H1 (cell line): ENCODE results near the gene TMPRSS15. TPM values are rescaled to one million over a fixed set of nuclear protein-coding genes. Genes with fewer than 3 reads are reported as not detected.

Experiments used
- BRCA1 ChIP-seq: IDR thresholded peaks from 2 replicates; pipeline ENCODE4 v1.6.1; 2012; ENCODE audit warnings: low read depth, low read length, improper control_type of control experiment
- EGR1 ChIP-seq: IDR thresholded peaks from 2 replicates; pipeline ENCODE4 v1.6.1; 2011; ENCODE audit warnings: low read depth, low read length, borderline replicate concordance
- JUN ChIP-seq: IDR thresholded peaks from 2 replicates; pipeline ENCODE4 v1.6.1; 2011; ENCODE audit warnings: low read depth, mild to moderate bottlenecking, improper control_type of control experiment, low read length
- KDM4A ChIP-seq: IDR thresholded peaks from one replicate; pipeline ENCODE4 v1.7.1; 2012; ENCODE audit warnings: low read depth, mild to moderate bottlenecking, moderate library complexity, low read length, inconsistent platforms; ENCODE audit not compliant: severe bottlenecking
- SAP30 ChIP-seq: fragments of 300-600 bp; sonication (generic); IDR thresholded peaks from 2 replicates; pipeline ENCODE4 v1.7.1; 2012; ENCODE audit warnings: low read length, moderate library complexity, mild to moderate bottlenecking, inconsistent platforms; ENCODE audit not compliant: insufficient read depth, insufficient replicate concordance
- SIN3A ChIP-seq, 2 experiments: IDR thresholded peaks in 1 of 2; conservative IDR thresholded peaks in 1 of 2; 2 replicates each; pipeline ENCODE4 v1.6.1; 2011 to 2012; ENCODE audit warnings: low read length in 2 of 2, improper control_type of control experiment in 1 of 2, low read depth in 1 of 2, mild to moderate bottlenecking in 1 of 2
- polyA plus RNA-seq, 7 experiments: library from polyadenylated mRNA; depleted of rRNA in 3 of 7; stranded (reverse) in 5 of 7; unstranded in 2 of 7; fragments of >200 nt in 5 of 7; fragments of 200-250 nt in 2 of 7; gene quantifications; 1 replicate in 5 of 7; 2 replicates in 1 of 7; 4 replicates in 1 of 7; pipeline versions ENCODE4 v1.2.1 to v1.2.3, GENCODE V29; 2011 to 2013; ENCODE audit warnings: missing spikeins in 2 of 7, mixed read lengths in 2 of 7
- total RNA-seq: library from RNA; stranded (reverse); fragmentation: NEBNext Ultra II Directional; extraction: Animal tissue kit (Norgen Biotek cat#: 25700); gene quantifications from 2 replicates; pipeline ENCODE4 v1.2.1, GENCODE V29; 2021

The TMPRSS15 gene
- total and polyA plus RNA-seq, 2 of the 8 experiments (the other 6 are each of a cell fraction or from before 2014, with no cell fraction given), result not detected

DNA sequence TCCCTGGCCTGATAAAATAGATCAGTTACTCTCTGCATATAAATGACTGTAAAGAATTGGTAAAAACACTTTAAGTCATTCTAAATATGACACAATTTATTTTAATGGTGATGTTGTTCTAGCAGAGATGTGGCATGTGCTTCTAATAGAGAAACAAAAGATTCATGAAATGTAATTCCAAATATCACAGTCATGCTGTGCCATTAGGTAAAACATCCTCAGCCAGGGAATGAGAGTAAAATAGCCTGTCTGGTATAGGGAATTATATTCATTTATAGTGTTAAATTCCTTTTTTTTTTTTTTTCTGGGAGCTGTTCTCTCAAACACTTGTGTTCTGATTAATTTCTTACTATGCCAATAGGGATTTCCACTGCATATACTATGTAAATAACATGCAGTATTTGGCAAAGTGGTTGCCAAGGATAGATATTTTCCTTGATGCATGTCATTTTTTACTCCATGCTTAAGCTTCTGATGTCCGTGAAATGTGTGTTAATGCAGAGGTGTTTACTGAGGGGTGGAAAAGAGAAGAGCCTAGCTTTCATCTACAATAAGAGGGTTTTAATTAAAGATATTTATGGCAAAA lies 67.8 kb downstream of the TMPRSS15 start (continued):
- TF ChIP-seq JUN (no peak), BRCA1 (no peak), SIN3A (conservative IDR thresholded peaks at IDR 0.05 in 1 of 2, IDR thresholded peaks at IDR 0.05 in 1 of 2; ENCODE audit: low read depth in 1 of 2, low read length in 2 of 2) (no peak), SAP30 (no peak), EGR1 (no peak), KDM4A (no peak)
